ENCODE data around the gene ACSS2.
"Not testable (repeated sequence)": the region's sequence is repeated elsewhere in the genome, so short reads cannot be mapped to it uniquely, and the experiment has no call there.

Gene ACSS2

GRCh38 chr20:34874094-34874654 is 2.2 kb upstream of the ACSS2 start:
- Histone ChIP-seq H3K27ac (ENCODE audit: low read depth, low read length) (no peak overlapping the region), H3K4me3 (ENCODE audit: low read depth, low read length) (no peak overlapping the region), H3K4me1 (ENCODE audit: control insufficient read depth, insufficient read depth, low read length, unreplicated experiment) (peaks cover 19% of the 10 kb centered on the region), H3K79me2 (ENCODE audit: control insufficient read depth, insufficient read depth, low read length, unreplicated experiment) (peaks cover 2% of the 10 kb centered on the region), H3K27me3 (ENCODE audit: insufficient read depth, low read length) (no peaks in the 10 kb centered on the region), H3K36me3 (ENCODE audit: insufficient read depth, low read length) (no peaks in the 10 kb centered on the region), H2AFZ (ENCODE audit: low read length, unreplicated experiment) (no peak overlapping the region)

DNA sequence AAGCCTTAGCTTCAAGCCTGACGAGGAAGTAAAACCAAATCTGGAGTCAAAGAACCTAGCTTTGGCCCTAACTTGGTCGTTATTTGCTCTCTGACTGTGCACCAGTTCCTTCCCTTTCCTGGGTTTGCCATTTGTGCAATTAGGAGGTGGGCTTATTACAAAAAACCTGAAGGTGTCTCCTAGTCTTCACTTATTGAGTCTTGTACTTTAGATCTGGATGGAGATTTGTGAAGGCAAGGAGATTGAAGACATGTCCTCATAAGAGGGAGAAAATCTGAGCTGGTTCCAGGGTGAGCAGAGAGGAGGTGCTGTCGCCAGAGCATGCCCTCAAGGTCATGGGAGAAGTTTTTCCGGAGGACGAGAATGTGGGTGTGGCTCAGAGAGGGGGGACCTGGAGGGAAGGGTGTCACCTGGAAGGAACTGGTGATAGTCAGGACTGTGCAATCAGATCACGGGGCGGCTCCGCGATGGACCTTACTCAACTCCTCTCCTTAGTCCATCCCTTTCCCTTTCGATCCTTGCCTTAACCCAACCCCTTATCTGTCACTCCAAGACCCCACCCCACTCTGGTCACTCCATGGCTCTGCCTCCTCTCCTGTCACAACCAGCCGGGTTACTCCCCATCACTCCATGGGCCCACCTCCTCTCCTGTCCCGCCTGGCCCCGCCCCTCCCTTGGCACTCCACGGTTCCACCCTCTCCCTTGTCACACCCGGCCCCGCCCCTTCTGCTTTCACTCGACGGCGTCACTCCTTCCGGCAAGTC is 588 bp upstream of the ACSS2 start:
- peaks cover 2% of the 10 kb centered on the region for H3K79me2 ChIP-seq (ENCODE audit: control insufficient read depth, insufficient read depth, low read length, unreplicated experiment)
- H3K27me3 ChIP-seq (ENCODE audit: insufficient read depth, low read length), result no peaks in the 10 kb centered on the region
- no peaks in the 10 kb centered on the region for H3K36me3 ChIP-seq (ENCODE audit: insufficient read depth, low read length)
- peak overlapping the region; percentile 93 for H3K4me3 ChIP-seq (ENCODE audit: low read depth, low read length)
- H2AFZ ChIP-seq (ENCODE audit: low read length, unreplicated experiment), result peak overlapping the region; percentile 47
- peaks cover 19% of the 10 kb centered on the region for H3K4me1 ChIP-seq (ENCODE audit: control insufficient read depth, insufficient read depth, low read length, unreplicated experiment)
- H3K27ac ChIP-seq (ENCODE audit: low read depth, low read length), result no peak overlapping the region

DNA sequence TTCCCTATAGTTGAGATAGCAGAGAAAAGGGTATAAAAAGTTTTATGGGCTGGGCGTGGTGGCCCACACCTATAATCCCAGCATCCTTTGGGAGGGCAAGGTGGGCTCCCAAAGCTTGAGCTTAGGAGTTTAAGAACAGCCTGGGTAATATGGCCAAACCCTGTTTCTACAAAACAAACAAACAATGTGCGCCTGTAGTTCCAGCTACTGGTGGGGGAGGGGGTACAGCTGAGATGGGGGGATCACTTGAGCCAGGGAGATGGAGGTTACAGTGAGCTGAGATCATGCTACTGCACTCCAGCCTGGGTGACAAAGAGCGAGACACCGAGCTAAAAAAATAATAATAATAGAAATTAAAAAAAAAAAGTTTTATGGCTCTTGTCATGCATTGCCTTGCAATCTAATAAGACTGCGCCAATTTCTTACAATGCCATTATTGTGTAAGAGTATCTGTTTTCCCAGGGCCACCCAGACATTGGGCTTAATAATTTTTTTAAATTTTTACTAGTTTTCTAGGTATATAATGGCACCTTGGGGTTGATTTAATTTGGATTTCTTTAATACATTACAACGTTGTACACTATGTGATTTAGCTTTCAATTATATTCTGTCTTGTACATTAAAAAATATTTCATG is 3.9 kb downstream of the ACSS2 start:
- Histone ChIP-seq H3K79me2 (ENCODE audit: control insufficient read depth, insufficient read depth, low read length, unreplicated experiment) (peaks cover 2% of the 10 kb centered on the region), H3K36me3 (ENCODE audit: insufficient read depth, low read length) (no peaks in the 10 kb centered on the region), H3K27ac (ENCODE audit: low read depth, low read length) (no peak overlapping the region)

GRCh38 chr20:34880971-34881370 is 4.6 kb downstream of the ACSS2 start:
- not testable (repeated sequence) for H3K27ac ChIP-seq (ENCODE audit: low read depth, low read length); H3K4me3 ChIP-seq (ENCODE audit: low read depth, low read length); H3K27me3 ChIP-seq (ENCODE audit: insufficient read depth, low read length); H3K79me2 ChIP-seq (ENCODE audit: control insufficient read depth, insufficient read depth, low read length, unreplicated experiment); H2AFZ ChIP-seq (ENCODE audit: low read length, unreplicated experiment); H3K36me3 ChIP-seq (ENCODE audit: insufficient read depth, low read length); H3K4me1 ChIP-seq (ENCODE audit: control insufficient read depth, insufficient read depth, low read length, unreplicated experiment)

More for the DNA sequence above, 3.9 kb downstream of the ACSS2 start:
- Histone ChIP-seq H3K4me1 (ENCODE audit: control insufficient read depth, insufficient read depth, low read length, unreplicated experiment) (peaks cover 6% of the 10 kb centered on the region), H3K27me3 (ENCODE audit: insufficient read depth, low read length) (no peaks in the 10 kb centered on the region), H3K4me3 (ENCODE audit: low read depth, low read length) (no peak overlapping the region), H2AFZ (ENCODE audit: low read length, unreplicated experiment) (no peak overlapping the region)

DNA sequence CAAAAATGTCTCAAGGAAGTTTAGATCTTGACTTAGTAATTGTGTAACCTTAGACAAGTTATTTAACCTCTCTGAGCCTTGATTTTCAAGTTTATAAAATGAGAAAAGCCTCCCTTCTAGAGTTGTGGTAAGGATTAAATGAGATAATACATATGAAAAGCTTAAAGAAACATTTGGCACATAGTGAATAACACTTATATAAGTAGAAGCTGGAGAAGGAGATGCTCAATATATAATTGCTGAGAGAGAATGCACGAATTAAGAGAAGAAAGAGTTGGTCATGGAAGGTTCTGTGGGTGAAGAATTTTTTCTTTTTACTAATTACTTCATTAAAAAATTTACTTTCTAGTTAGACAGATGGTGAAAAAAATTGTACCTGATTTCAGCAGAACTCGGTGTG is 5.3 kb downstream of the ACSS2 start:
- peaks cover 2% of the 10 kb centered on the region for H3K79me2 ChIP-seq (ENCODE audit: control insufficient read depth, insufficient read depth, low read length, unreplicated experiment)
- no peak overlapping the region for H2AFZ ChIP-seq (ENCODE audit: low read length, unreplicated experiment)
- H3K4me3 ChIP-seq (ENCODE audit: low read depth, low read length), result no peak overlapping the region

DNA sequence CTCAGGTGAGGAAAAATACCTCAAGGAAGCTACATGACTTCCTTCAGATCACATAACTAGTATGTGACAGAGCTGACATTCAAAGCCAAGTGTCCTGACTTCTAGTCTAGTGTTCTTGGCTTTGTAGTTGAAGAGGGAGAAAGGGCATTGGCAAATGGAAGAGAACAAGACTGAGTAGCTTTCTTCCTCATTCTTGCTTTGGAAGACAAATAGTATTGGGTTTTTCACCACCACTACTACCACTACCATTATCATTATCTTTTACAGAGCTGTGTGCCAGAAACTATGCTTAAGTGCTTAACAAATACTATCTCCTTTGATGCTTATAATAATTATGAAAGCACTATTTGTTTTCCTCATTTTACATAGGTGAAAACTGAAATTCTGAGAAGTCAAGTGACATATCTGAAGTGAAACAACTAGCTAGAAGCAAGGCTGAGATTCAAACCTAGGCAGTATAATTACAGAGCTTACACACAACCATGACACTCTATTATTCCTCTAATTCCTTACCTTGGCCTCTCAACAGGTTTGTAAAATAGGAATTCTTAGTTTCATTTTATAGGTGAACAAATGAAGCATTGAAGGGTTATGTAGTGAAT is 6.8 kb downstream of the ACSS2 start:
- Histone ChIP-seq H3K4me1 (ENCODE audit: control insufficient read depth, insufficient read depth, low read length, unreplicated experiment) (no peaks in the 10 kb centered on the region), H3K79me2 (ENCODE audit: control insufficient read depth, insufficient read depth, low read length, unreplicated experiment) (no peaks in the 10 kb centered on the region), H3K4me3 (ENCODE audit: low read depth, low read length) (no peak overlapping the region), H3K36me3 (ENCODE audit: insufficient read depth, low read length) (peaks cover 6% of the 10 kb centered on the region; the same call in 1 of the 2 replicates), H3K27ac (ENCODE audit: low read depth, low read length) (no peak overlapping the region), H2AFZ (ENCODE audit: low read length, unreplicated experiment) (no peak overlapping the region), H3K27me3 (ENCODE audit: insufficient read depth, low read length) (no peaks in the 10 kb centered on the region)

More for the DNA sequence above, 5.3 kb downstream of the ACSS2 start:
- H3K27ac ChIP-seq (ENCODE audit: low read depth, low read length), result no peak overlapping the region
- no peaks in the 10 kb centered on the region for H3K4me1 ChIP-seq (ENCODE audit: control insufficient read depth, insufficient read depth, low read length, unreplicated experiment)
- H3K36me3 ChIP-seq (ENCODE audit: insufficient read depth, low read length), result peaks cover under 1% of the 10 kb centered on the region; the same call in 1 of the 2 replicates
- H3K27me3 ChIP-seq (ENCODE audit: insufficient read depth, low read length), result no peaks in the 10 kb centered on the region

DNA sequence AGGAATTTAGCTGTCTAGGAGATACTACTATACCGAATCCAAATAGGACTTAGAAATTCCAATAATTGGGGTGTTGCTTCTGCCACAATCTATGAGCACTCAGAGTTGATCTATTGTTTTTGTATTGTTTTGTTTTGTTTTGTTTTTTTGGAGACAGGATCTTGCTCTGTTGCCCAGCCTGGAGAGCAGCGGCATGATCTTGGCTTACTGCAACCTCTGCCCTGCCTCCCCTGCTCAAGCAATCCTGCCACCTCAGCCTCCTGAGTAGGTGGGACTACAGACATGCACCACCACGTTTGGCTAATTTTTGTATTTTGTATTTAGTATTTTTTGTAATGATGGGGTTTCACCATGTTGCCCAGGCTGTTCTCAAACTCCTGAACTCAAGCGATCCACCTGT is 7.4 kb downstream of the ACSS2 start:
- H3K27ac ChIP-seq (ENCODE audit: low read depth, low read length), result no peak overlapping the region
- H2AFZ ChIP-seq (ENCODE audit: low read length, unreplicated experiment), result no peak overlapping the region
- peaks cover 6% of the 10 kb centered on the region; the same call in 1 of the 2 replicates for H3K36me3 ChIP-seq (ENCODE audit: insufficient read depth, low read length)
- H3K27me3 ChIP-seq (ENCODE audit: insufficient read depth, low read length), result no peaks in the 10 kb centered on the region
- no peaks in the 10 kb centered on the region for H3K4me1 ChIP-seq (ENCODE audit: control insufficient read depth, insufficient read depth, low read length, unreplicated experiment)
- H3K4me3 ChIP-seq (ENCODE audit: low read depth, low read length), result no peak overlapping the region
- no peaks in the 10 kb centered on the region for H3K79me2 ChIP-seq (ENCODE audit: control insufficient read depth, insufficient read depth, low read length, unreplicated experiment)

DNA sequence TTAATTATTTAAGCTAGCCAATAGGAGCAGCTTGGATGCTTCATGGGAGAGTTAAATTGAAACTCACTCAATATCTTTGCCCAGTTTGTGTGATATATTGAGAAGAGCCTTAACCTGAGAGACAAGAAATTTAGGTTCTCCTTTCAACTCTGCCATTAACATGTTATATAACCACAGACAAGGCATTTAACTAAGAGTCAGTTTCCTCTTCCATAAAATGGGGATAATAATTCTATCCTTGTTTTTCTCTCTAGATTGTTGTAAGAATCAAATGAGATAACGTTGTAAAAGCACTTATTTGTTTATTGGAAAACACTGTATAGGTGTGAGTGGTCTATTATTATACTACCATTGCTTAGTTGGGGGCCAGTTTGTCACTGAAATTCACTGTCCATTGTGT is 7.8 kb downstream of the ACSS2 start:
- Histone ChIP-seq H3K4me1 (ENCODE audit: control insufficient read depth, insufficient read depth, low read length, unreplicated experiment) (no peaks in the 10 kb centered on the region), H3K36me3 (ENCODE audit: insufficient read depth, low read length) (peaks cover 6% of the 10 kb centered on the region; the same call in 1 of the 2 replicates), H3K79me2 (ENCODE audit: control insufficient read depth, insufficient read depth, low read length, unreplicated experiment) (no peaks in the 10 kb centered on the region), H3K27ac (ENCODE audit: low read depth, low read length) (no peak overlapping the region), H3K4me3 (ENCODE audit: low read depth, low read length) (no peak overlapping the region), H2AFZ (ENCODE audit: low read length, unreplicated experiment) (no peak overlapping the region), H3K27me3 (ENCODE audit: insufficient read depth, low read length) (no peaks in the 10 kb centered on the region)

DNA sequence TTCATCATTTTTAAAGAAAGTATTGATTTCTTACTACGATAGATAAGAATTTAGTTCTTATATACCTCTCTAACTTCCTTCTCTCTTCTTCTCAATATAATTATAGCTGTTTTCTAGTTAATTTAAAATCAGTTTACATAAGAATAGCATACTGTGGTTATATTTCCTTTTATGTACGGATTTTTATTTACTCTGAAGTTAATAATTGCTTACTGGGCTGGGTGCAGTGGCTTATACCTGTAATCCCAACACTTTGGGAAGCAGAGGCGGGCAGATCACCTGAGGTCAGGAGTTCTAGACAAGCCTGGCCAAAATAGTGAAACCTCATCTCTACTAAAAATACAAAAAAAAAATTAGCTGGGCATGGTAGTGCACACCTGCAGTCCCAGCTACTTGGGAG is 9.7 kb downstream of the ACSS2 start:
- Histone ChIP-seq H3K4me3 (ENCODE audit: low read depth, low read length) (no peak overlapping the region), H2AFZ (ENCODE audit: low read length, unreplicated experiment) (no peak overlapping the region), H3K4me1 (ENCODE audit: control insufficient read depth, insufficient read depth, low read length, unreplicated experiment) (peaks cover 7% of the 10 kb centered on the region), H3K27ac (ENCODE audit: low read depth, low read length) (no peak overlapping the region), H3K36me3 (ENCODE audit: insufficient read depth, low read length) (peaks cover 6% of the 10 kb centered on the region; the same call in 1 of the 2 replicates), H3K27me3 (ENCODE audit: insufficient read depth, low read length) (no peaks in the 10 kb centered on the region), H3K79me2 (ENCODE audit: control insufficient read depth, insufficient read depth, low read length, unreplicated experiment) (no peaks in the 10 kb centered on the region)

GRCh38 chr20:34887023-34887422 is 10.6 kb downstream of the ACSS2 start:
- Histone ChIP-seq H3K79me2 (ENCODE audit: control insufficient read depth, insufficient read depth, low read length, unreplicated experiment) (no peaks in the 10 kb centered on the region), H2AFZ (ENCODE audit: low read length, unreplicated experiment) (no peak overlapping the region), H3K4me3 (ENCODE audit: low read depth, low read length) (no peak overlapping the region), H3K4me1 (ENCODE audit: control insufficient read depth, insufficient read depth, low read length, unreplicated experiment) (peaks cover 15% of the 10 kb centered on the region), H3K36me3 (ENCODE audit: insufficient read depth, low read length) (peaks cover 6% of the 10 kb centered on the region; the same call in 1 of the 2 replicates), H3K27me3 (ENCODE audit: insufficient read depth, low read length) (no peaks in the 10 kb centered on the region), H3K27ac (ENCODE audit: low read depth, low read length) (no peak overlapping the region)
